ENCODE measurements around the gene ALG3.

The ALG3 gene

DNA sequence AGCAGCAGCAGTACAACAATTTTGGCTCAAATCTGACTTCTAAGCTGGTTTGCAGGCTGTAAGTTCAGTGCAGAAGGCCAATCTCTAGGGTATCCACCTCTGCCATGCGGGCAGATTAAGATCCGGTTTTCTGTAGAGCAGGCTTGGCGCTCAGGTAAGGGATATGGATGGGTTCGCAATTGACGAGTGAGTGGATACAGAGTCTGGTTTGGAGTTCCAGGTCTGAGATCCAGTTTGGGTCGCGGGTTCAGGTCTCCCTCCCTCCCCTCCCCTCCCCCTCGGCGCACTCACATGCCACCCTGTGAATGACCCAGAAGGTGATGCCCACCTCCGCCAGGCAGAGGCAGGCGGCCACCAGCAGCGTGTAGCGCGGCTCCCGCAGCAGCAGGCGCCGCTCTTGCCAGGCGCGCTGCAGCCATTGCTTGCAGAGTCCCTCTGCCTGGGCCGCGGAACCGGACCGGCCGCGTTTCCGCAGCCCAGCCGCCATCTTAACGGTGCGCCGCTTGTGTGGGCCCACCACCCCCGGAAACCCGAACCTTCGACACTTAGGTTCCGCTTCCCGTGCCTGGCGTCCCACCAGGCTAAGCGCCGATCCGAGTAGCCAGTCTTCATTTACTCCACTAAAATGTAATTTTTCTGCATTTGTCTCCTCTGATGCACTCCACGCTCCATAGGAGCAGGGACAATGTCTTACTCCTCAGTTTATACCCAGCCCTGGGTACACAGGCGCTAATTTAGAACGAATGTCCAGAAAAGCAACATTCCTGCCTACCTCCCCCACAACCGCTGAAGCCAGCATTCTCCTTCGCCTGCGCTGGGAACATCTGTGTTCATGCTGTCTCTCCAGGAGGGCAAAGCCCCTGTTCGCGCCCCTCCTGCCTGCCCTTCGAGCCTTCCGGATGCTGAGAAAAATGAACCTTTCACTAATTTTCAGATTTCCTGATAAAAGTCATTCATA, at the start of gene ALG3:
Gene ALG3 (minus strand): TSS at position 509 of the 958 bp plus-strand sequence. CDS start 22 bp downstream, at position 487.
- H3K27ac ChIP-seq: peak within 1 kb of the TSS; percentile 54 to 82
- peak; percentile 79 for DNase-seq (ENCODE audit: low spot score)
- no peak for TF ChIP-seq CTCF (IDR thresholded peaks at IDR 0.05)
- peak within 1 kb of the TSS; percentile 71 for H3K4me3 ChIP-seq

GRCh38 chr3:184296616-184297015, 47.9 kb upstream of the ALG3 start:
- H3K27ac ChIP-seq: no peak overlapping the region
- H3K4me3 ChIP-seq: no peak overlapping the region
- no peak for TF ChIP-seq CTCF (IDR thresholded peaks at IDR 0.05)
- no peak for DNase-seq (ENCODE audit: low spot score)

DNA sequence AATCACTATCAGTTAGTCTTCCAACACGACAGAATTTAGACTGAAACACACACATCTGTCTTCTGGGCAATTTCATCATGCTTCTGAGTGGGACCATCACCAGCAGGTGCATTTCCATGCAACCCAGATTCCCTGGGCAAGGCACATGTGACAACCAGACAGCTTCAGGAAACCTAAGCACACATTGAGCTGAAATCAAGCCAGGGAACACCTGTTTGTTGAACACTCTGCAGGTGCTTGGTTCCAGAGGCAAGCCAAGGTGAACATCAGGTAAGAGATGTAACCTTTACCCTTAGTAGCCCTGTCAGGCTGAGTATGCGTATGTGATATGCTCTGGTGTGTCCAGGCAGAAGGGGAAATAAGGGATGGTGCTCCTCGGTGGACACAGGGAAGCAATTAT, 47.0 kb upstream of the ALG3 start:
- DNase-seq (ENCODE audit: low spot score): no peak
- no peak overlapping the region for H3K27ac ChIP-seq
- TF ChIP-seq CTCF (IDR thresholded peaks at IDR 0.05): no peak
- H3K4me3 ChIP-seq: no peak overlapping the region

GRCh38 chr3:184291738-184292445, 43.1 kb upstream of the ALG3 start:
- no peak for TF ChIP-seq CTCF (IDR thresholded peaks at IDR 0.05)
- H3K4me3 ChIP-seq: no peak overlapping the region
- H3K27ac ChIP-seq: no peak overlapping the region
- DNase-seq (ENCODE audit: low spot score): no peak

DNA sequence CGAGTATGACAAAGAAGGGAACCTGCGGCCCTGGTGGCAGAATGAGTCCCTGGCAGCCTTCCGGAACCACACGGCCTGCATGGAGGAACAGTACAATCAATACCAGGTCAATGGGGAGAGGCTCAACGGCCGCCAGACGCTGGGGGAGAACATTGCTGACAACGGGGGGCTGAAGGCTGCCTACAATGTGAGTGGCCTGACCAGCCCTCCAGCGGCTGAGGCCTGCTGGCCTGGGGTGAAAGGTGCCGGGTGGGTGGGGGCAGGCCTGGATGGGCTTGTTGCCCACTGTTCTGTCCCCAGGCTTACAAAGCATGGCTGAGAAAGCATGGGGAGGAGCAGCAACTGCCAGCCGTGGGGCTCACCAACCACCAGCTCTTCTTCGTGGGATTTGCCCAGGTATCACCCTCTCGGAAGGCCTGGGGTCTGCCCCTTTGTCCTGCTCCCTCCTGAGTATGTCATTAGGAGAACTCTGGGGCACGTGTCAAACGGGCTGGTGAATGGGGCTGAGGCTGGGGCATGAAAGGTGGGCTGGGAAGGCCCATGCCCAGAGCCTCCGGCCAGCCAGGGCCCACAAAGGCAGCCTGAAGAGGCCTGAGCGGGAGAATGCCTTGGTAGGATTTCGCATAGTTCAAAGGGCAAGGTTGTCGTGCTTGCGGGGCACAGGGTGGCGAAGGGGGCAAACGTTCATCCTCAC, 42.4 kb upstream of the ALG3 start:
- no peak for TF ChIP-seq CTCF (IDR thresholded peaks at IDR 0.05)
- DNase-seq (ENCODE audit: low spot score): no peak
- Histone ChIP-seq H3K4me3 (no peak overlapping the region), H3K27ac (no peak overlapping the region)

DNA sequence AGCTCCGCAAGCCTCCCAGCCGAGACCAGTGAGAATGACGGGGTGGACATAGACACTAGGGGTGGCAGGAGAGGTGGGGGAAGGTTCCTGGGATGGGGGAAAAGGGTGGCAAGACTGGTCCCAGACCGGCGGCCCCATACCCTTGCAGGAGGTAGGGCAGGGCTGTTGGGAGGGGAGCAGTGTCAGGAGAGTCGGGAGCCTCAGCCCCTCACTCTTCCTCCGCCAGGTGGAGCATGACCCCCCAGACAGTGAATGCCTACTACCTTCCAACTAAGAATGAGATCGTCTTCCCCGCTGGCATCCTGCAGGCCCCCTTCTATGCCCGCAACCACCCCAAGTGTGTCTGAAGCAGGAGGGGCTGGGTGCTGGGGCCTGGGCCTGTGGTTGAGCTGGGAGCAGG, 41.6 kb upstream of the ALG3 start:
- no peak for DNase-seq (ENCODE audit: low spot score)
- H3K4me3 ChIP-seq: no peak overlapping the region
- H3K27ac ChIP-seq: no peak overlapping the region
- TF ChIP-seq CTCF (IDR thresholded peaks at IDR 0.05): no peak

Measured in coronary artery (tissue), 2 donors.